Heart right ventricle (tissue), 16 donors: ENCODE data around the gene ZNF778. TPM values are rescaled to one million over a fixed set of nuclear protein-coding genes. Genes with fewer than 3 reads are reported as not detected.

Source experiments
- ATAC-seq, 8 donors: fragments of 200-7000 bp; cut with Tn5 transposase; one replicate each; pipeline ENCODE4 v1.9.1; 2020; ENCODE audit warnings: mild to moderate bottlenecking in 8 of 8, moderate library complexity in 8 of 8, moderate number of reproducible peaks in 1 of 8
- DNase-seq, 2 donors: peaks; one replicate each; pipeline ENCODE4 v3.0.0-alpha.2; 2020
- H3K27ac ChIP-seq, 10 donors: fragments of 200-600 bp; sonication (generic) in 2 of 10; one replicate each; pipeline versions ENCODE4 v1.5.0 to v1.8.0; 2020 to 2022; ENCODE audit warnings: mild to moderate bottlenecking in 3 of 10
- H3K27me3 ChIP-seq, 7 donors: fragments of 200-600 bp; one replicate each; pipeline ENCODE4 v1.8.0; 2021 to 2022; ENCODE audit warnings: mild to moderate bottlenecking in 2 of 7
- H3K36me3 ChIP-seq, 9 donors: fragments of 200-600 bp; sonication (generic) in 1 of 9; one replicate each; pipeline versions ENCODE4 v1.5.0 to v1.8.0; 2020 to 2022; ENCODE audit warnings: mild to moderate bottlenecking in 2 of 9
- H3K4me1 ChIP-seq, 9 donors: fragments of 200-600 bp; sonication (generic) in 1 of 9; one replicate each; pipeline versions ENCODE4 v1.5.0 to v1.8.0; 2020 to 2022; ENCODE audit warnings: mild to moderate bottlenecking in 4 of 9
- H3K4me3 ChIP-seq, 10 donors: fragments of 200-600 bp; sonication (generic) in 2 of 10; one replicate each; pipeline versions ENCODE4 v1.5.0 to v1.8.0; 2020 to 2022; ENCODE audit warnings: mild to moderate bottlenecking in 7 of 10, moderate library complexity in 2 of 10
- H3K9me3 ChIP-seq, 11 donors: fragments of 200-600 bp in 10 of 11; sonication (generic) in 2 of 11; one replicate each; pipeline versions ENCODE4 v1.5.0 to v1.8.0; 2013 to 2022; ENCODE audit warnings: mild to moderate bottlenecking in 2 of 11, control low read depth in 1 of 11, moderate library complexity in 1 of 11
- CTCF ChIP-seq, 9 donors: fragments of 200-600 bp; sonication (generic) in 2 of 9; IDR thresholded peaks; one replicate each; pipeline versions ENCODE4 v1.5.0 to v1.8.0; 2021 to 2022; ENCODE audit warnings: antibody characterized with exemption in 9 of 9, mild to moderate bottlenecking in 5 of 9, moderate library complexity in 1 of 9
- WGBS, 2 donors: extraction: QIAGEN DNeasy Blood & Tissue Kit; methylation state at CpG; one replicate each; pipeline ENCODE4 v1.1.7; 2013; ENCODE audit warnings: inconsistent platforms in 1 of 2; 5-methylcytosine and 5-hydroxymethylcytosine counted together
- intact Hi-C, 10 donors: fragments of 100-400 bp; cut with DNase I; formaldehyde crosslinking; loops; one replicate each; pipeline versions ENCODE4 v1.11.1 to v1.14.2; 2022
- polyA plus RNA-seq, 2 donors: library from polyadenylated mRNA; stranded (reverse); fragments of 200-250 nt; gene quantifications; one replicate each; pipeline ENCODE4 v1.2.3, GENCODE V29; 2013
- total RNA-seq, 10 donors: library from RNA; stranded (reverse); fragmentation: NEBNext Ultra II Directional in 3 of 10; extraction: Animal tissue kit (Norgen Biotek cat#: 25700) in 3 of 10; gene quantifications; one replicate each; pipeline versions ENCODE4 v1.2.1 to v1.2.4, GENCODE V29; 2021 to 2023
- donor health status: Arrhythmogenic right ventricular cardiomyopathy.
- donor health status: ischemic (EF 13 %, LVEDD 7.1; RV severe dilation, severe dysfunction).
- donor health status: healthy with polysubstance abuse.
- donor health status: DM: no; HTN: yes; CAD: no.
- donor health status: DM: no; HTN: no; CAD: no.
- donor health status: ischemic (EF 25% LVEDD 6.9; RV normal size, moderate dysfunction).
- donor health status: ischemic (EF 25% LVEDD 5.7; RV mildly dilated, moderate dysfunction).
- donor health status: healthy.
- donor health status: DM: yes; HTN: yes; CAD: no.
- donor health status: Ischemic cardiomyopathy.
- donor health status: ischemic (EF 35%, LVEDD 5.7; RV mildly dilated, moderate dysfunction).
- donor health status: nonischemic (EF 11% LVEDD 7.7; RV severe dilation, severe dysfunction).
- donor health status: DM: yes; HTN: yes; CAD: no.
- donor health status: PGD.
- donor health status: ischemic (EF 29% LVEDD 5.4; RV normal size, mild dysfunction).
- donor health status: nonischemic (EF 23%, LVEDD 6.1; RV moderate dilation, normal function).

ZNF778 gene
- total and polyA plus RNA-seq, 12 donors = 1.7 to 11.3 (median 8.2) TPM

- no peak for DNase-seq
- WGBS, 2 donors = 85 to 92% methylated on average over 35 to 36 of the region's 36 CpGs
Observed at GRCh38 chr16:89278441-89279240, 61.1 kb downstream of the ZNF778 start.

DNA sequence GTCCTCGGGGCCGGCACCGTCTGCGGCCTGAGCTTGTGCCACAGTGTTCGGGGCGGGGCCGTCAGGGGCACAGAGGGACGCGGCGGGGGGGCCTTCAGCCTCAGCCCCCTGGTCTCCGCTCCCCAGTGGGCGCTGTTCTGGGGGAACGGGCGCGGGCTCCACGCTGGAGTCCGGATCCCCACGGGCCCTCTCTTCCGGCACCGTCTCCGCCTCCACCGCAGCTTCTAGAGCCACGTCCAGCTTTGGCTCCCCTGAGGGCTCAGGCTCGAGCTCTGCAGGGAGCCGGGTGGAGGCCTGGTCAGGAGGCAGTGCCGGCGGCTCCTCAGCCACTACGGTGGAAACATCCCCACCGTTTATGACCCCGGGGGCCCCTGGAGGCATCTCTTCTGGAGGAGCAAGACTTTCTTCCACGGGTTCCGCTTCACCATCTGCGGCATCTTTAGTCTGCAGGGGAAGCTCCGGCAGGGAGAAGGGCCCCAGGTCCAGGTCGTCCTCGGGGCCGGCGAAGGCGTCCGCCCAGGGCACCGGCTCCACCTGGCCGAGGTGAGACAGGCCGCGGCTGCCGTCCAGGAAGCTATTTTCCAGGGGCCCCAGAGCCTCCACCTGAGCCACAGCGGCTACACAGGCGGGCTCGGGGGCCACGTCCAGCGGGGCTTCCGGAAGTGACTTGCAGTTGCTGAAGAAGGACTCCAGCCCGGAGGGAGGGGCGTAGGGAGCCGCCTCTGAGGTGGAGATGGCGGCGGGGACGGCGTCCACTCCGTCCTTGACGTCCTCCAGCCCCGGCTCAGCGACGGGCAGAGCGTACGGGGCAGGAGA is 62.4 kb downstream of the ZNF778 start:
- Histone ChIP-seq H3K27me3 (no peaks in the 10 kb centered on the region), H3K4me3 (no peak overlapping the region), H3K36me3 (peaks cover 0 to 95% (median 48%) of the 10 kb centered on the region in 9 donors), H3K4me1 (peaks cover 0 to 8% (median 0%) of the 10 kb centered on the region in 9 donors), H3K27ac (no peak overlapping the region), H3K9me3 (no peaks in the 10 kb centered on the region)
- TF ChIP-seq CTCF (IDR thresholded peaks at IDR 0.05) = no peak
- WGBS, 2 donors = 95 to 96% methylated on average over 63 to 65 of the region's 65 CpGs
- no peak for DNase-seq
- ATAC-seq = no peak
- intact Hi-C loops = no loop called here

More at GRCh38 chr16:89278441-89279240, 61.1 kb downstream of the ZNF778 start:
- H3K9me3 ChIP-seq = no peaks in the 10 kb centered on the region
- intact Hi-C loops = no loop called here
- ATAC-seq = no peak
- H3K36me3 ChIP-seq = peaks cover 3 to 95% (median 51%) of the 10 kb centered on the region in 9 donors
- no peaks in the 10 kb centered on the region for H3K27me3 ChIP-seq
- no peak for TF ChIP-seq CTCF (IDR thresholded peaks at IDR 0.05)
- H3K27ac ChIP-seq = no peak overlapping the region
- H3K4me3 ChIP-seq = no peak overlapping the region
- peaks cover 0 to 8% (median 0%) of the 10 kb centered on the region in 9 donors for H3K4me1 ChIP-seq

DNA sequence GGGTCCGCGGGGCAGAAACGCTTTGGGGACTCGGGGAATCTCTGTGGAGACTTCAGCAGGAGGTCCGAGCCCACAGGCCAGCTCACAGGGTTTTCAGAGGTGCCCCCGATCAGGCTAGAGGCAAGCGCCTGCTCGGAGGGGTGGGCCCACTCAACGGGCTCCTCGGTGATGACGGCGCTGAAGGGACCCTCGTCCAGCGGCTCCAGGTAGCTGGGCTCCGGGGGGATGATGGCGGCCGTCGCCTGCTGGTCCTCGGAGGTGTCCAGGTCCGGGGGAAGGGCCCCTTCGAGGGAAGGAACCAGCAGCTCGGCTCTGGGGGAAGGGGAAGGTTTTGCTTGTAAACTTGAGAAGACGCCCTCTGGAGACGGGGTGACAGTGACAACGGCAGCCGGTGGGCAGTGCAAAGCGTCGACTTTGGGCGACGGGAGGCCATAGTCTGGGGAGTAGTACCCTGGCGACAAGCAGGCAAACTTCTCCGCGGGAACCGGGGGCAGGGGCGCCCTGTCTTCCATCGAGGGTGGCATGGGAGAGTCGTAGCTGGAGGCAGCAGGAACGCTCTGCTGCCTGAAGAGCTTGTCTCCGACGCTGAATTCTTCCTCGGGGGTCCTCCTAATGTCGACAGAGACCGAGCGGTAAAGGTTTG is 63.2 kb downstream of the ZNF778 start:
- peaks cover 0 to 95% (median 49%) of the 10 kb centered on the region in 9 donors for H3K36me3 ChIP-seq
- H3K27me3 ChIP-seq = no peaks in the 10 kb centered on the region
- ATAC-seq = no peak
- DNase-seq = no peak
- H3K4me1 ChIP-seq = peaks cover 0 to 8% (median 0%) of the 10 kb centered on the region in 9 donors
- intact Hi-C loops = no loop called here
- no peak overlapping the region for H3K4me3 ChIP-seq
- 91 to 95% methylated on average over 44 of the region's 44 CpGs for WGBS, 2 donors
- no peak for TF ChIP-seq CTCF (IDR thresholded peaks at IDR 0.05)
- no peak overlapping the region for H3K27ac ChIP-seq
- no peaks in the 10 kb centered on the region for H3K9me3 ChIP-seq

DNA sequence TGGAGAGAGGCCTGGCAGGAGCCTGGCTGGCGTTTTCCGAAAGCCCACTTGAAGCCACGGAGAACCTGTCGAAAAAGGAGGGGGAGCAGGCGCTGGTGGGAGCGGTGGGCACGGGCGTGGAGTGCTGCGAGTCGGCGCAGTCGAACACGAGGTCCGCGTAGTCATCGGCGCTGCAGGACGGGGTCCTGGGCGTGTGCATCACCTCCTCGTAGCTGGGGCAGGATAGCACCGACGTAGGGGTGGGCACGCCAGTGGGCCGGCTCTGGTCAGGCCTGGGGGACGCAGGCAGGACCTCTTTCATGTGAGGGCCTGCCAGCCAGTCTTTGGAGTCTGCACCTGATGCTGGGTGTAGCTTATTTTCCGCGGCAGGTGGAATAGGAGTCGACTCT is 63.7 kb downstream of the ZNF778 start:
- Histone ChIP-seq H3K4me1 (peaks cover 0 to 8% (median 0%) of the 10 kb centered on the region in 9 donors), H3K9me3 (no peaks in the 10 kb centered on the region), H3K4me3 (no peak overlapping the region), H3K36me3 (peaks cover 0 to 95% (median 49%) of the 10 kb centered on the region in 9 donors), H3K27me3 (no peaks in the 10 kb centered on the region), H3K27ac (no peak overlapping the region)
- intact Hi-C loops = no loop called here
- DNase-seq (no peak), ATAC-seq (no peak)
- TF ChIP-seq CTCF (IDR thresholded peaks at IDR 0.05) = no peak
- WGBS, 2 donors = 94 to 97% methylated on average over 28 of the region's 28 CpGs
